HG02642 (cell line): ENCODE measurements around the gene CHURC1.

ENCODE experiments used
- ATAC-seq: cut with Tn5 transposase; IDR thresholded peaks from one replicate; pipeline ENCODE4 v1.9.1; 2021; ENCODE audit warnings: mild to moderate bottlenecking; ENCODE audit not compliant: unreplicated experiment, poor library complexity

The CHURC1 gene

GRCh38 chr14:64953661-64954060 is 39.4 kb downstream of the CHURC1 start:
- no peak for ATAC-seq

- no peak for ATAC-seq
These were observed 40.4 kb downstream of the CHURC1 start for GRCh38 chr14:64954491-64955240.

GRCh38 chr14:64955297-64955696 is 41.0 kb downstream of the CHURC1 start:
- no peak for ATAC-seq

- no peak for ATAC-seq
These were observed 42.6 kb downstream of the CHURC1 start for GRCh38 chr14:64956697-64957406.

GRCh38 chr14:64958201-64958600 is 43.9 kb downstream of the CHURC1 start:
- ATAC-seq: no peak

- ATAC-seq: no peak
These were observed 44.5 kb downstream of the CHURC1 start for GRCh38 chr14:64958743-64959142.

GRCh38 chr14:64960762-64961276 is 46.6 kb downstream of the CHURC1 start:
- ATAC-seq: no peak

GRCh38 chr14:64963611-64964010 is 49.4 kb downstream of the CHURC1 start:
- ATAC-seq: no peak

- no peak for ATAC-seq
These were observed 51.2 kb downstream of the CHURC1 start for GRCh38 chr14:64965356-64966000.

GRCh38 chr14:64966976-64967375 is 52.7 kb downstream of the CHURC1 start:
- no peak for ATAC-seq

- no peak for ATAC-seq
These were observed 53.9 kb downstream of the CHURC1 start for GRCh38 chr14:64968167-64968566.

- no peak for ATAC-seq
These were observed 54.4 kb downstream of the CHURC1 start for GRCh38 chr14:64968651-64969050.

GRCh38 chr14:64970041-64970440 is 55.8 kb downstream of the CHURC1 start:
- ATAC-seq: no peak

- ATAC-seq: no peak
These were observed 56.7 kb downstream of the CHURC1 start for GRCh38 chr14:64970776-64971477.

GRCh38 chr14:64971491-64971942 is 57.3 kb downstream of the CHURC1 start:
- ATAC-seq: no peak

GRCh38 chr14:64971943-64972791 is 57.9 kb downstream of the CHURC1 start, which contains the start of gene RAB15:
Gene RAB15 (minus strand): TSS chr14:64972336. CDS start chr14:64972076, 260 bp downstream.
- ATAC-seq: peak; percentile 60

GRCh38 chr14:64973026-64973442 is 58.8 kb downstream of the CHURC1 start:
- ATAC-seq: no peak

GRCh38 chr14:64973826-64974225 is 59.6 kb downstream of the CHURC1 start:
- ATAC-seq: no peak

- no peak for ATAC-seq
These were observed 60.3 kb downstream of the CHURC1 start for GRCh38 chr14:64974563-64974962.
